ENCODE results near the gene APOE.
"Not testable (repeated sequence)": the region's sequence is repeated elsewhere in the genome, so short reads cannot be mapped to it uniquely, and the experiment has no call there.

APOE gene

GRCh38 chr19:44886141-44886540 is 19.5 kb upstream of the APOE start:
- no peak for DNase-seq

GRCh38 chr19:44887648-44888047 is 17.9 kb upstream of the APOE start:
- DNase-seq: no peak

DNA sequence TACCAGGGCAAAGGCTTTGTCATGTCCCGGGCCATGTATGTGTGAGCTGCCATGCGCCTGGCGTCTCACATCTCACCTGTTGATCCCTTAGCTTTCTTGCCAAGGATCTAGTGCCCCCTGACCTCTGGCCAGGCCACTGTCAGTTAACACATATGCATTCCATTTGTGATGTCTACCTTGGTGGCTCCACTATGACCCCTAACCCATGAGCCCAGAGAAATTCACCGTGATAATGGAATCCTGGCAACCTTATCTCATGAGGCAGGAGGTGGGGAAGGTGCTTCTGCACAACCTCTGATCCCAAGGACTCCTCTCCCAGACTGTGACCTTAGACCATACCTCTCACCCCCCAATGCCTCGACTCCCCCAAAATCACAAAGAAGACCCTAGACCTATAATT is 17.3 kb upstream of the APOE start:
- not testable (repeated sequence) for DNase-seq

DNA sequence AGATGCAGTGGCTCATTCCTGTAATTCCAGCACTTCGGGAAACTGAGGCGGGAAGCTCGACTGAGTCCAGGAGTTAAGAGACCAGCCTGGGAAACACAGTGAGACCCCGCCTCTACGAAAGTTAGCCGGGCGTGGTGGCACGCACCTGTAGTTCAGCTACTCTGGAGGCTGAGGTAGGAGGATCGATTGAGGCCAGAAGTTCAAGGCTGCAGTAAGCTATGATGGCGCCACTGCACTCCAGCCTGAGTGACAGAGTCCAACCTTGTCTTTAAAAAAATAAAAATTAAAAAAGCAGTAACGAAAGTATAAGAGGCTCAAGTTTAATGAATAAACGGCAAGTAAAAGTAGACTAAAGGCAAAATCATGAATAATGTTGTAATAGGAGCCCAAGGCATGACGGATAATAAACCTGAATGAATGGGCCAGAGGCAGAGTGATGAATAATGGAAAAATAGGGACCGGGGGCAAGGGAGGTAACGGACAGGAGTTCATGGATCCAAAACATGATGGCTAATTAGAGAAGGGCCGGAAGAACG is 15.7 kb upstream of the APOE start:
- no peak for DNase-seq

DNA sequence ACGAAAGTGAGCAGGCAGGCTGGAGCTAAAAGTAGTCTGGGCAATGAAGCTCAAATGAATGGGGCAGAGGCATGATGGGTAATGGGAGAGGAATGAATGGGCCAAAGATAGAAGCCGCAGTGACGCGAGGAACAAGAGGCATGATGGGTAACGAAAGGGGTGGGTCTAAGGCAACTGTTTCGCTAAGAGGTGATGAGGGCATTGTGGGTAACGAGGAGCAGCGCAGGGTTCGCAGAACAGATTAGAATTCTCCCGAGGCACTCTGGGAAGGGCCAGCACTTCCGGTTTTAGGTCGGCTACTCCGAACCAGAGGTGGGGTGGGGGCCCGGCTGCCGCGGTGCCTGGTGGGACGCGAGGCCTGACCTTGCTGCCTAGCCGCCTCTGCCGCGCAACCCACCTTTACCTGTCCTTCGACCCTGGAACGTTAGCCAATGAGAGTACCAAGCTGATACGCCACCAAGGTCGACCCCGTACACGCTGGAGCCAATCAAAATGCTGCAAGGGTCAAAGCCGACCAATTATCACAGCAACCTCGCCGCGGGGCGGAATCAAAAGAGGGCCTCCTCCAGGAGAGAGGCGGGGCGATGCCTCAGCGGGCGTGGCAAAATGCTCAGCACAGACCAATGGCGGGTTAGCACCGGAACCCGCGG is 15.1 kb upstream of the APOE start:
- peak; percentile 100 for DNase-seq

DNA sequence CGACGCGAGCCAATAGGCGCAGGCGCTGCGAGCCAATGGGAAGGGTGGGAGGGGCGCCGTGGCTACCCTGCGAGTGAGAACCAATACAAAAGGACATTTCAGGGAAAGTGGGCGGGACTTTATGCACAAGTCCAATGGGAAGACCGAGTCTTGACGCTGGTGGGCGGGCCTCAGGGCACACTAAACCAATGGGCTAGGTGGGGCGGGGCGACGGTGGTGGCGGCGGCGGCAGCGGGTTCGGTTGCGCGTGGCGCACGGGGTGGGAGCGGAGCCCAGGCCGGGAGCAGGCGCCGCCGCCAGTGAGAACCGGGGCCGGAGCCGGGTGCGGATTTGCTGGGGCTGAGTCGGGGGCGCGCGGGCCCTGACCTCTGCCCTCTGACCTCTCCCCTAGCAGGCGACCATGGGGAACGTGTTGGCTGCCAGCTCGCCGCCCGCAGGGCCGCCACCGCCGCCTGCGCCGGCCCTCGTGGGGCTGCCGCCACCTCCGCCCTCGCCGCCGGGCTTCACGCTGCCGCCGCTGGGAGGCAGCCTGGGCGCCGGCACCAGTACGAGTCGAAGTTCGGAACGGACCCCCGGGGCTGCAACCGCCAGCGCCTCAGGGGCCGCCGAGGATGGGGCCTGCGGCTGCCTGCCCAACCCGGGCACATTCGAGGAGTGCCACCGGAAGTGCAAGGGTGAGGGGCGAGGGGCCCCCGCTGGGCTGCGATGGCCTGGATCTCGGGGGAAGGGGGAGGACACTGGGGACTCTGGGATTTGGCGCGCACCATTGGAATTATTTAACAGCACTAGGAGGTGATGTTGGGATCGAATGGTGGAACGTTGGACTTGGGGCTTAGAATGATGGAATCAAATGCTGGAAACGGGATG is 14.3 kb upstream of the APOE start, which contains the start of gene TOMM40:
TSS of gene TOMM40 (plus strand) at position 239 of the 867 bp plus-strand sequence. CDS start at position 401, 162 bp downstream.
- DNase-seq: peak; percentile 48

- DNase-seq: no peak
Observed at GRCh38 chr19:44892932-44893331, 12.7 kb upstream of the APOE start.

GRCh38 chr19:44893332-44894051 is 12.1 kb upstream of the APOE start:
- DNase-seq: no peak

GRCh38 chr19:44894052-44894400 is 11.6 kb upstream of the APOE start:
- no peak for DNase-seq

DNA sequence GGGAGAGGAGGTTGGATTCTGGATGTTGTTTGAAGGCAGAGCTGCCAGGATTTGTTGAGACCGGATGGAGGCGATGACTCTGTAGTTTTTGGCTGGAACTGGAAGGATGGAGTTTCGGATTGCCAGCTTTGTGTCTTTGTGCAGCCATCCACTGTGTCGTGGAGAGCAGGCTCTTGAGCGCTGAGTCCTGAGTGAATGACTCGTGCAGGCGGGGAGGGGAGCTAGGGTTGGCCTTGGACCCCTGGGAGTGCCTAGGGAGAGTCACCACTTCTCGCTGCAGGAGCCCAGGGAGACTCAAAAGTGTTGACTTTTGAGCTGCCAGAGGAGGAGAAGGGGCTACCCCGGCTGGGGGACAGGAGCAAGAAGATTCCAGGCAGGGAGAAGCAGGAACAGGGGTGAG is 10.7 kb upstream of the APOE start:
- no peak for DNase-seq

- no peak for DNase-seq
Observed at GRCh38 chr19:44897835-44898234, 7.8 kb upstream of the APOE start.

DNA sequence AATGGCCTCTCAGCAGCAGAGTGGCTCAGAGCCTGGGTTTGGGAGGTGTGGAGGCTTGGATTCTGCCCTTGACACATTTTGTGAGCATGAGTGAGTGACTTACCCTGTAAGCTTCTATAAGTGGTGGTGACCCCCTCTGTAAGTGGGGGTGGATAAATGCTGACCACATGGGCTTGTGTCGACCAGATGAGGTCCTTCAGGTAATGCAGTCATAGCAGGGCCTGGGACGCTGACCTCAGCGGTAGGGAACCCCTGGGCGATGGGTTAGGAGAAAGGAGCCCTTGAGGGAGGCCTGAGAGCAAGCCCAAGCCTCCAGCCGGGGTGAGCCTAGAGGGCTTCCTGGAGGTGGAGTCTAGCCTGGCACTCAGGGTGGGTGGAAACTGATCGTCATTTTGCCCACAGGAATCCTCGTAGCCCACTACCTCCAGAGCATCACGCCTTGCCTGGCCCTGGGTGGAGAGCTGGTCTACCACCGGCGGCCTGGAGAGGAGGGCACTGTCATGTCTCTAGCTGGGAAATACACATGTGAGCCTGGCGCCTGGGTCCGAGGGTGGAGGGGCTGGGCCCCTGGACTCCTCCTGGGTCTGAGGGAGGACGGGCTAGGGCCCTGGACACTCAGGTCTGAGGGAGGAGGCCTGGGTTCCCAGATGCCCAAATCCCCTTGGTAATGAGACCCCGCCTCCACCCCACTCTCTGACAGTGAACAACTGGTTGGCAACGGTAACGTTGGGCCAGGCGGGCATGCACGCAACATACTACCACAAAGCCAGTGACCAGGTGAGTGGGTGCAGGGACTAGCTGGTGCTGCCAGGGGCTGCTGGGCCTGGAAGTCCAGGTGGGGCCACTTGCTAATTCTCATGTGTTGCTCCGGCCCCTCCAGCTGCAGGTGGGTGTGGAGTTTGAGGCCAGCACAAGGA is 5.0 kb upstream of the APOE start:
- DNase-seq: no peak

DNA sequence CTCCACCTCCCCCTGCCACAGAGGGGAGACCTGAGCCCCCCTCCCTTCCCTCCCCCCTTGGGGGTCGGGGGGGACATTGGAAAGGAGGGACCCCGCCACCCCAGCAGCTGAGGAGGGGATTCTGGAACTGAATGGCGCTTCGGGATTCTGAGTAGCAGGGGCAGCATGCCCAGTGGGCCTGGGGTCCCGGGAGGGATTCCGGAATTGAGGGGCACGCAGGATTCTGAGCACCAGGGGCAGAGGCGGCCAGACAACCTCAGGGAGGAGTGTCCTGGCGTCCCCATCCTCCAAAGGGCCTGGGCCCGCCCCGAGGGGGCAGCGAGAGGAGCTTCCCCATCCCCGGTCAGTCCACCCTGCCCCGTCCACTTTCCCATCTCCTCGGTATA is 2.4 kb upstream of the APOE start:
- no peak for DNase-seq

- peak; percentile 77 for DNase-seq
Observed at GRCh38 chr19:44903602-44904425, 1.8 kb upstream of the APOE start.

DNA sequence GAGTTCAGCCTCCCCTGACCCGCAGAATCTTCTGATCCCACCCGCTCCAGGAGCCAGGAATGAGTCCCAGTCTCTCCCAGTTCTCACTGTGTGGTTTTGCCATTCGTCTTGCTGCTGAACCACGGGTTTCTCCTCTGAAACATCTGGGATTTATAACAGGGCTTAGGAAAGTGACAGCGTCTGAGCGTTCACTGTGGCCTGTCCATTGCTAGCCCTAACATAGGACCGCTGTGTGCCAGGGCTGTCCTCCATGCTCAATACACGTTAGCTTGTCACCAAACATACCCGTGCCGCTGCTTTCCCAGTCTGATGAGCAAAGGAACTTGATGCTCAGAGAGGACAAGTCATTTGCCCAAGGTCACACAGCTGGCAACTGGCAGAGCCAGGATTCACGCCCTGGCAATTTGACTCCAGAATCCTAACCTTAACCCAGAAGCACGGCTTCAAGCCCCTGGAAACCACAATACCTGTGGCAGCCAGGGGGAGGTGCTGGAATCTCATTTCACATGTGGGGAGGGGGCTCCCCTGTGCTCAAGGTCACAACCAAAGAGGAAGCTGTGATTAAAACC is 1.1 kb upstream of the APOE start:
- no peak for DNase-seq

DNA sequence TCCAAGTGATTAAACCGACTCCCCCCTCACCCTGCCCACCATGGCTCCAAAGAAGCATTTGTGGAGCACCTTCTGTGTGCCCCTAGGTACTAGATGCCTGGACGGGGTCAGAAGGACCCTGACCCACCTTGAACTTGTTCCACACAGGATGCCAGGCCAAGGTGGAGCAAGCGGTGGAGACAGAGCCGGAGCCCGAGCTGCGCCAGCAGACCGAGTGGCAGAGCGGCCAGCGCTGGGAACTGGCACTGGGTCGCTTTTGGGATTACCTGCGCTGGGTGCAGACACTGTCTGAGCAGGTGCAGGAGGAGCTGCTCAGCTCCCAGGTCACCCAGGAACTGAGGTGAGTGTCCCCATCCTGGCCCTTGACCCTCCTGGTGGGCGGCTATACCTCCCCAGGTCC is 2.0 kb downstream of the APOE start:
- DNase-seq: no peak

DNA sequence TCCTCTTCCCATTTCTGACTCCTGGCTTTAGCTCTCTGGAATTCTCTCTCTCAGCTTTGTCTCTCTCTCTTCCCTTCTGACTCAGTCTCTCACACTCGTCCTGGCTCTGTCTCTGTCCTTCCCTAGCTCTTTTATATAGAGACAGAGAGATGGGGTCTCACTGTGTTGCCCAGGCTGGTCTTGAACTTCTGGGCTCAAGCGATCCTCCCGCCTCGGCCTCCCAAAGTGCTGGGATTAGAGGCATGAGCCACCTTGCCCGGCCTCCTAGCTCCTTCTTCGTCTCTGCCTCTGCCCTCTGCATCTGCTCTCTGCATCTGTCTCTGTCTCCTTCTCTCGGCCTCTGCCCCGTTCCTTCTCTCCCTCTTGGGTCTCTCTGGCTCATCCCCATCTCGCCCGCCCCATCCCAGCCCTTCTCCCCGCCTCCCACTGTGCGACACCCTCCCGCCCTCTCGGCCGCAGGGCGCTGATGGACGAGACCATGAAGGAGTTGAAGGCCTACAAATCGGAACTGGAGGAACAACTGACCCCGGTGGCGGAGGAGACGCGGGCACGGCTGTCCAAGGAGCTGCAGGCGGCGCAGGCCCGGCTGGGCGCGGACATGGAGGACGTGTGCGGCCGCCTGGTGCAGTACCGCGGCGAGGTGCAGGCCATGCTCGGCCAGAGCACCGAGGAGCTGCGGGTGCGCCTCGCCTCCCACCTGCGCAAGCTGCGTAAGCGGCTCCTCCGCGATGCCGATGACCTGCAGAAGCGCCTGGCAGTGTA is 2.7 kb downstream of the APOE start:
- DNase-seq: no peak

- no peak for DNase-seq
Observed at GRCh38 chr19:44908836-44909261, 3.3 kb downstream of the APOE start.

GRCh38 chr19:44909775-44910174 is 4.2 kb downstream of the APOE start:
- DNase-seq: no peak

DNA sequence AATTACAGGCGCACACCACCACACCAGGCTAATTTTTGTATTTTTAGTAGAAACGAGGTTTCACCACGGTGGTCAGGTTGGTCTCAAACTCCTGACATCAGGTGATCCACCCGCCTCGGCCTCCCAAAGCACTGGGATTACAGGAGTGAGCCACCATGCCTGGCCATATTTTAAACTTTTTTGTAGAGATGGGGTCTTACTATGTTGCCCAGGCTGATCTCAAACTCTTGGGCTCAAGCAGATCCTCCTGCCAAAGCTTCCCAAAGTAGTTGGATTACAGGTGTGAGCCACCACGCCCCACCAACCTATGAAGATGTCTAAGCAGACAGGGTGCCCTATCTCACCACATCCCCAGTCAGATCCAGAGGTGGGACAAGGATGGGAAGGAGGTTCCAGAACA is 6.3 kb downstream of the APOE start:
- DNase-seq: not testable (repeated sequence)
